Gastrocnemius medialis (tissue), 4 donors: ENCODE data around the gene CNTLN. TPM values are rescaled to one million over a fixed set of nuclear protein-coding genes. Genes with fewer than 3 reads are reported as not detected.

Experiments used
- ATAC-seq, 2 donors: fragments of 150-250 bp; one replicate each; pipeline ENCODE4 v1.9.1; 2016
- DNase-seq, 2 donors: peaks; one replicate each; pipeline ENCODE4 v3.0.0-alpha.2; 2019
- H3K27ac ChIP-seq, 4 donors: fragments of 200-600 bp; sonication (generic); 1 replicate in 1 of 4; 2 replicates in 3 of 4; pipeline ENCODE4 v1.5.1; 2016 to 2018; ENCODE audit warnings: mild to moderate bottlenecking in 2 of 4, moderate library complexity in 1 of 4
- H3K27me3 ChIP-seq, 3 donors: fragments of 200-600 bp; sonication (generic) in 2 of 3; 1 replicate in 1 of 3; 2 replicates in 2 of 3; pipeline versions ENCODE4 v1.5.1 to v1.6.0; 2016 to 2019; ENCODE audit warnings: mild to moderate bottlenecking in 1 of 3, moderate library complexity in 1 of 3
- H3K36me3 ChIP-seq, 2 donors: fragments of 200-600 bp; sonication (generic) in 1 of 2; one replicate each; pipeline ENCODE4 v1.5.1; 2017 to 2018
- H3K4me1 ChIP-seq, 2 donors: fragments of 200-600 bp; sonication (generic) in 1 of 2; one replicate each; pipeline ENCODE4 v1.5.1; 2016 to 2017; ENCODE audit warnings: mild to moderate bottlenecking in 2 of 2
- H3K4me3 ChIP-seq, 4 donors: fragments of 200-600 bp; sonication (generic) in 3 of 4; 1 replicate in 1 of 4; 2 replicates in 3 of 4; pipeline ENCODE4 v1.5.1; 2016 to 2019; ENCODE audit warnings: mild to moderate bottlenecking in 2 of 4
- H3K9me3 ChIP-seq, 3 donors: fragments of 200-600 bp; sonication (generic) in 2 of 3; 1 replicate in 1 of 3; 2 replicates in 2 of 3; pipeline ENCODE4 v1.5.1; 2016 to 2019
- POLR2A ChIP-seq, 2 donors: fragments of 450-650 bp; IDR thresholded peaks; one replicate each; pipeline ENCODE4 v1.6.1; 2017; ENCODE audit warnings: antibody characterized with exemption in 2 of 2, mild to moderate bottlenecking in 2 of 2, moderate library complexity in 2 of 2
- in situ Hi-C, 4 donors: fragments of 200-750 bp; cut with MboI; loops; one replicate each; pipeline versions ENCODE4 v1.15.0 to v1.8.0; 2017; ENCODE audit warnings: low sequenced_read_pairs in 4 of 4
- intact Hi-C: fragments of 100-400 bp; cut with DNase I; formaldehyde crosslinking; loops from one replicate; pipeline ENCODE4 v1.15.1; 2023; ENCODE audit warnings: low total_unique reads
- total RNA-seq, 4 donors: library from RNA; depleted of rRNA; stranded (reverse); fragments of >200 nt; gene quantifications; one replicate each; pipeline versions ENCODE4 v1.1.0 to v1.2.3, GENCODE V29; 2016
- TF ChIP-seq, protein P1 (sequence below), 5 experiments: fragments of 450-650 bp in 3 of 5; fragments of 200-600 bp in 2 of 5; sonication (generic) in 2 of 5; IDR thresholded peaks in 4 of 5; conservative IDR thresholded peaks in 1 of 5; 1 replicate in 4 of 5; 2 replicates in 1 of 5; pipeline ENCODE4 v1.5.1; 2016 to 2019; ENCODE audit warnings: antibody characterized with exemption in 5 of 5, mild to moderate bottlenecking in 3 of 5, moderate library complexity in 3 of 5

CNTLN gene
- total RNA-seq, 4 donors from 2014 or later: 1.3 to 6.6 (median 2.4) TPM

DNA sequence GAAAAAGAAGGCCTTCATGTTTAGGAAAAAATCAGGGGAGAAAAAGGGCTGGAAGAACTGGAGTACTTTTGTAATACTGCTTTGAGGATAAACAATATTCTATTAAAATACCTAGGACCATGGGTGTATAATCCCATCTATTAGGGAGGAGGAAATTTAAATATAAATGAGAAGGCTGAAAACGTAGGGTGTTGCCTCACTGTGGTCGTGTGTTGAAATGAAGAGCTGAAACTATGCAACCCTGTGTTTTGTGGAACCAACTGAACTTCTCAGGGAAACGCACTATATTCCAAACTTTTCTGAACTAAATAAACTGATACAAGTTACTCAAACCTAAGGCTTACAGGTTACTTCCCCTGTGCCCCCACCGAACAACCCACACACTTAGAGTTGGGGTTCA is 4.5 kb upstream of the CNTLN start:
- no peaks in the 10 kb centered on the region for H3K27me3 ChIP-seq
- ATAC-seq: no peak
- H3K4me3 ChIP-seq: no peak overlapping the region
- TF ChIP-seq, protein P1, sequence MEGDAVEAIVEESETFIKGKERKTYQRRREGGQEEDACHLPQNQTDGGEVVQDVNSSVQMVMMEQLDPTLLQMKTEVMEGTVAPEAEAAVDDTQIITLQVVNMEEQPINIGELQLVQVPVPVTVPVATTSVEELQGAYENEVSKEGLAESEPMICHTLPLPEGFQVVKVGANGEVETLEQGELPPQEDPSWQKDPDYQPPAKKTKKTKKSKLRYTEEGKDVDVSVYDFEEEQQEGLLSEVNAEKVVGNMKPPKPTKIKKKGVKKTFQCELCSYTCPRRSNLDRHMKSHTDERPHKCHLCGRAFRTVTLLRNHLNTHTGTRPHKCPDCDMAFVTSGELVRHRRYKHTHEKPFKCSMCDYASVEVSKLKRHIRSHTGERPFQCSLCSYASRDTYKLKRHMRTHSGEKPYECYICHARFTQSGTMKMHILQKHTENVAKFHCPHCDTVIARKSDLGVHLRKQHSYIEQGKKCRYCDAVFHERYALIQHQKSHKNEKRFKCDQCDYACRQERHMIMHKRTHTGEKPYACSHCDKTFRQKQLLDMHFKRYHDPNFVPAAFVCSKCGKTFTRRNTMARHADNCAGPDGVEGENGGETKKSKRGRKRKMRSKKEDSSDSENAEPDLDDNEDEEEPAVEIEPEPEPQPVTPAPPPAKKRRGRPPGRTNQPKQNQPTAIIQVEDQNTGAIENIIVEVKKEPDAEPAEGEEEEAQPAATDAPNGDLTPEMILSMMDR (IDR thresholded peaks at IDR 0.05 in 4 of 5, conservative IDR thresholded peaks at IDR 0.05 in 1 of 5): no peak
- TF ChIP-seq POLR2A (IDR thresholded peaks at IDR 0.05): no peak
- H3K9me3 ChIP-seq: no peaks in the 10 kb centered on the region
- intact Hi-C loops (loop anchor here (10.0 kb wide), 3 partner anchors 265 to 1825 kb away; partner anchors contain the start of gene TTC39B), in situ Hi-C loops (no loop called here)
- H3K27ac ChIP-seq: no peak overlapping the region
- no peak for DNase-seq
- H3K36me3 ChIP-seq: no peaks in the 10 kb centered on the region
- H3K4me1 ChIP-seq: peaks cover 5 to 10% of the 10 kb centered on the region in 2 donors

DNA sequence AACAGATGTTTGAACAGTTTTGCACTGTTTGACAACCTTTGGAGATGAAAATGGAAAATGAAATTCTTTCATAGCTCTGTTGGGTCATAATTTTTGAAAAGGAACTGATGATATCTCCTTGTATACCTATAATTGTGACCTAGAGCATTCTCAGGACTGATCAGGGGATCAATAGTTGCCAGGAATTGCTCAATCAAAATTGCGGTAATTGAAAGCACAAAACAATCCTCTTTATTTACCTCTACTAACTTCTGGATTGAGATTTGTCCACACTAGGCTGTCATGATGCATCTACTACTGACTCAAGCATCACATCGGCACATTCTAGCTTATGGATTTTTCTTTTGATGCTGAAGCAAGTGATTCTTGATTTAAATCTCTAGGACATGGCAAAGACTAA is 4.1 kb upstream of the CNTLN start:
- no peak for TF ChIP-seq POLR2A (IDR thresholded peaks at IDR 0.05)
- TF ChIP-seq, protein P1 (IDR thresholded peaks at IDR 0.05 in 4 of 5, conservative IDR thresholded peaks at IDR 0.05 in 1 of 5): no peak
- Histone ChIP-seq H3K4me1 (peaks cover 5 to 10% of the 10 kb centered on the region in 2 donors), H3K27ac (no peak overlapping the region), H3K4me3 (no peak overlapping the region), H3K36me3 (no peaks in the 10 kb centered on the region), H3K9me3 (no peaks in the 10 kb centered on the region), H3K27me3 (no peaks in the 10 kb centered on the region)
- intact Hi-C loops (loop anchor here (10.0 kb wide), 3 partner anchors 266 to 1826 kb away; partner anchors contain the start of gene TTC39B), in situ Hi-C loops (no loop called here)
- DNase-seq: no peak
- no peak for ATAC-seq

DNA sequence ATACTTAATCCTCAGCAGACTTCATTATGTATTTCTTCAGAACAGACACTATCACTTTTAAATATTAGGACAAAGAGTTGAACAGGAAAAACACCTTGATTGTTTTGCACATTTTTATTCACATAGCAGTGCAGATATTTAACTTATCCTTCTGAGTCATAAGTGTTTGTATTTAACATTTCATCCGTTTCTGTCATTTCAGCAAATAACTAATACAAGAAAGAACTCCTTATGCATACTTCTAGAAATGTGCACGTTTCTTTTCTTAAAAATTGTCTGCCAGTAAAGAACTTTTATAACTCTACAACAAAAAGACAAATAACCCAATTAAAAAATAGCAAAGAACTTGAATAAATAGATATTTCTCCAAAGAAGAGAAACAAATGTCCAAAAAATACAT is 3.3 kb upstream of the CNTLN start:
- in situ Hi-C loops: no loop called here
- no peaks in the 10 kb centered on the region for H3K9me3 ChIP-seq
- H3K27ac ChIP-seq: no peak overlapping the region
- H3K27me3 ChIP-seq: no peaks in the 10 kb centered on the region
- H3K4me1 ChIP-seq: peaks cover 5 to 10% of the 10 kb centered on the region in 2 donors
- no peaks in the 10 kb centered on the region for H3K36me3 ChIP-seq
- H3K4me3 ChIP-seq: no peak overlapping the region
- TF ChIP-seq POLR2A (IDR thresholded peaks at IDR 0.05): no peak
- TF ChIP-seq, protein P1 (IDR thresholded peaks at IDR 0.05 in 4 of 5, conservative IDR thresholded peaks at IDR 0.05 in 1 of 5): no peak
- DNase-seq (no peak), ATAC-seq (no peak)
- intact Hi-C loops: loop anchor here (10.0 kb wide), 3 partner anchors 267 to 1827 kb away; partner anchors contain the start of gene TTC39B

DNA sequence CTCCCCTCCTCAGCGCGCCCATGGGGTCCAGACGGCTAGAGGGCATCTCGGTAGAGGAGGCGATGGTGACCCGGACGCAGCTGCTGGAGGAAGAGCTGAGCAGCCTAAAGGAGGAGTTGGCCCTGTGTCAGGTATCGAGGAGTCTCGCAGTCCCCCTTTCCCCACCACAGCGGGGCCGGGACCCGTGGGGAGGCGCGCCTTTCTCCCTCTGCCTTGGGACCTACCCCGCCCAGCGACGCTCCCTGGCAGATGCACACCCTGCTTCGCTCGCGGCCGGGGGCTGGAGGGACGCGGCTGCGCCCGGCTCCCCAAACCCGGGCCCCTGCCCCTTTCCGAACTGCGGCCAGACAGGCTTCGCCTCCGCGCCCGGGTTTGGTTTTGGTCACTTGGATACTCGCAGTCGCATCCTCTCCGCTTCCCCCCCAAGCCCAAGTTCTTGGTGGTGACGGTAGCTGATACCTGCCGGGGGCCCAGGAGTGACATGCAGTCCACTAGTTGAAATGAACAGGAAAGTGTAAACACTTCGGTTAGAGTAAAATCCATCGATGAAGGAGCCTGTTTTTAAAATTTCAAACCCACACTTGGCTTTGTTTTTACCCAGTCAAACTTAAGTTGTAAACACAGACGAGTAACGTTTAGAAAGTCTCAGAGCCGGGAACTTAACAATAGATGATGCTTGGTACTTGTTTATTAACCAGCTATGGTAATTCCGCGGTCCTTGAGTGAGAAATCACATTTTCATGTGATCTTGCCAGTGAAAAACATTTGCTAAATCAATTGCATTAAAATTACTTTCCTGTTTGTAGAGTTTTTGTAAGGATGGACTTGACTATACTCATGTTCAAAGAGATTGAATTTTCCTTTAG is 688 bp downstream of the CNTLN start:
- TF ChIP-seq, protein P1 (IDR thresholded peaks at IDR 0.05 in 4 of 5, conservative IDR thresholded peaks at IDR 0.05 in 1 of 5): no peak
- TF ChIP-seq POLR2A (IDR thresholded peaks at IDR 0.05): no peak
- in situ Hi-C loops (no loop called here), intact Hi-C loops (loop anchor here (2.0 to 10.0 kb wide), 4 partner anchors 19 to 1831 kb away; partner anchors contain the start of gene TTC39B)
- Histone ChIP-seq H3K27ac (peak overlapping the region; percentile 78 to 85 (median 82)), H3K27me3 (no peaks in the 10 kb centered on the region), H3K36me3 (no peaks in the 10 kb centered on the region), H3K4me3 (peak overlapping the region; percentile 70 to 93 (median 83)), H3K9me3 (no peaks in the 10 kb centered on the region), H3K4me1 (peaks cover 5 to 10% of the 10 kb centered on the region in 2 donors)
- peak; percentile 5 to 17 for DNase-seq
- ATAC-seq: peak; percentile 39 to 51
